Measurements from ENCODE around the gene CCDC88B.

GRCh38 chr11:64403106-64403505 lies 63.1 kb downstream of the CCDC88B start:
- TF ChIP-seq CTCF (conservative IDR thresholded peaks at IDR 0.05; ENCODE audit: low read length) (no peak), EZH2phosphoT487 (IDR thresholded peaks at IDR 0.05; ENCODE audit: borderline replicate concordance) (no peak)
